GM20431 (cell line): ENCODE data around the gene USP5.
"Not testable (repeated sequence)": the region's sequence is repeated elsewhere in the genome, so short reads cannot be mapped to it uniquely, and the experiment has no call there.

Experiments
- in situ Hi-C: fragments of 300-500 bp; cut with MseI, MboI; formaldehyde crosslinking; loops from one replicate; pipeline ENCODE4 v1.15.0; 2020; ENCODE audit warnings: low sequenced_read_pairs; ENCODE audit not compliant: unreplicated experiment

USP5 gene

GRCh38 chr12:6860116-6860515, 8.2 kb downstream of the USP5 start:
- in situ Hi-C loops = no loop called here

GRCh38 chr12:6860942-6861341, 9.0 kb downstream of the USP5 start:
- in situ Hi-C loops = no loop called here

DNA sequence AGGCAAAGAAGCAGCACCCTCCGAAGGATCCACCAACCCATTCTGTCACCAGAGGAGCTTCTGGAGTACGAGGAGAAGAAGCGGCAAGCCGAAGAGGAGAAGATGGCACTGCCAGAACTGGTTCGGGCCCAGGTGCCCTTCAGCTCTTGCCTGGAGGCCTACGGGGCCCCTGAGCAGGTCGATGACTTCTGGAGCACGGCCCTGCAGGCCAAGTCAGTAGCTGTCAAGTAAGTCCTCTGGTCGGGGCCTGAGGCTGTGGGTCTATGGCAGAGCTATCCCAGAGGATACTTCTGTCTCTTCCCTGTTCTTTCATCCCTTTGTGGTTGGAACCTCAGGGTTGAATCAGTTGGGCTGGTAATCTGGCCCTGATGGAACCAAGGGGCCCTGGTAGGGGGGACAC, 9.4 kb downstream of the USP5 start:
- in situ Hi-C loops = no loop called here

DNA sequence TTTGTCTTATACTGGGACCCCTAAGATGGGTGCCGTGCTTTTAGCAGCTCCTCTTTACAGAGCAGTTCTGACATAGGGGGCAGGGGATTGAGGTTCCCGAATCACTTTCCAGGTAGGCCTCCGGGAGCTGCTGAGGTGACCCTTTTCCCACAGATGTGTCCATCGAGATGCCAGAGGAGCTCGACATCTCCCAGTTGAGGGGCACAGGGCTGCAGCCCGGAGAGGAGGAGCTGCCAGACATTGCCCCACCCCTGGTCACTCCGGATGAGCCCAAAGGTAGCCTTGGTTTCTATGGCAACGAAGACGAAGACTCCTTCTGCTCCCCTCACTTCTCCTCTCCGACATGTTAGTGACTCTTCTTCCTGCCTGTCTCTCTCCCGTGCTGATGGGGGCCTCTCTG, 11.1 kb downstream of the USP5 start:
- in situ Hi-C loops = no loop called here

DNA sequence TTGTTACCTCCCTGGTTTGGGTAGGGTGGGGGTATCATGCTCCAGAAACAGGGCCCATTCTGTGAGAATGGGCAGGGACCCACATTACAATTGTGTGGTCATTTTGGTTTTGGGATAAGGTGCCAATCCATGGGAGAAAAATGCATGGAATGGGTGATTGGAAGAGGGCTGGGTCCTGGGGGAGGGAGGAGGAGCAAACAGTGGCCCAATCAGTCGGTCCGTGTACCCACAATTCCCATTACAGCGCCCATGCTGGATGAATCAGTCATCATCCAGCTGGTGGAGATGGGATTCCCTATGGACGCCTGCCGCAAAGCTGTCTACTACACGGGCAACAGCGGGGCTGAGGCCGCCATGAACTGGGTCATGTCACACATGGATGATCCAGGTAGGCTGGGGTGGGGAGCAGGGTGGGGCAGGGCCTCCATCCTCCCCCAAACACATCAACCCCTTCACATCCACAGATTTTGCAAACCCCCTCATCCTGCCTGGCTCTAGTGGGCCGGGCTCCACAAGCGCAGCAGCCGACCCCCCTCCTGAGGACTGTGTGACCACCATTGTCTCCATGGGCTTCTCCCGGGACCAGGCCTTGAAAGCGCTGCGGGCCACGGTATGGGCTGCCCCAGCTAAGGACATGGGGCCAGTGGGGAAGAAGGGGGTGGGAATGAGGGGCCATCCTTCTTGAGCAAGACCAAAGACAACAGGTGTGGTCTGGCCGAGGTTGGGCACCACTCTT, 11.8 kb downstream of the USP5 start:
- in situ Hi-C loops = no loop called here

- in situ Hi-C loops = not testable (repeated sequence)
These were observed 13.4 kb downstream of the USP5 start for GRCh38 chr12:6865307-6865706.

- in situ Hi-C loops = no loop called here
These were observed 14.4 kb downstream of the USP5 start for GRCh38 chr12:6866163-6866919.

GRCh38 chr12:6866920-6867412, 15.0 kb downstream of the USP5 start:
- in situ Hi-C loops = no loop called here

GRCh38 chr12:6867413-6868210, 15.7 kb downstream of the USP5 start, which contains the start of gene TPI1:
TPI1 (plus strand) TSS chr12:6867531; CDS start chr12:6867567, 36 bp downstream.
- in situ Hi-C loops = no loop called here

GRCh38 chr12:6868211-6869048, 16.5 kb downstream of the USP5 start:
- in situ Hi-C loops = no loop called here

- in situ Hi-C loops = no loop called here
These were observed 17.4 kb downstream of the USP5 start for GRCh38 chr12:6869049-6870021.

DNA sequence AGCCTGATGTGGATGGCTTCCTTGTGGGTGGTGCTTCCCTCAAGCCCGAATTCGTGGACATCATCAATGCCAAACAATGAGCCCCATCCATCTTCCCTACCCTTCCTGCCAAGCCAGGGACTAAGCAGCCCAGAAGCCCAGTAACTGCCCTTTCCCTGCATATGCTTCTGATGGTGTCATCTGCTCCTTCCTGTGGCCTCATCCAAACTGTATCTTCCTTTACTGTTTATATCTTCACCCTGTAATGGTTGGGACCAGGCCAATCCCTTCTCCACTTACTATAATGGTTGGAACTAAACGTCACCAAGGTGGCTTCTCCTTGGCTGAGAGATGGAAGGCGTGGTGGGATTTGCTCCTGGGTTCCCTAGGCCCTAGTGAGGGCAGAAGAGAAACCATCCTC, 18.4 kb downstream of the USP5 start:
- in situ Hi-C loops = not testable (repeated sequence)

GRCh38 chr12:6871052-6871957, 19.4 kb downstream of the USP5 start:
- in situ Hi-C loops = no loop called here

DNA sequence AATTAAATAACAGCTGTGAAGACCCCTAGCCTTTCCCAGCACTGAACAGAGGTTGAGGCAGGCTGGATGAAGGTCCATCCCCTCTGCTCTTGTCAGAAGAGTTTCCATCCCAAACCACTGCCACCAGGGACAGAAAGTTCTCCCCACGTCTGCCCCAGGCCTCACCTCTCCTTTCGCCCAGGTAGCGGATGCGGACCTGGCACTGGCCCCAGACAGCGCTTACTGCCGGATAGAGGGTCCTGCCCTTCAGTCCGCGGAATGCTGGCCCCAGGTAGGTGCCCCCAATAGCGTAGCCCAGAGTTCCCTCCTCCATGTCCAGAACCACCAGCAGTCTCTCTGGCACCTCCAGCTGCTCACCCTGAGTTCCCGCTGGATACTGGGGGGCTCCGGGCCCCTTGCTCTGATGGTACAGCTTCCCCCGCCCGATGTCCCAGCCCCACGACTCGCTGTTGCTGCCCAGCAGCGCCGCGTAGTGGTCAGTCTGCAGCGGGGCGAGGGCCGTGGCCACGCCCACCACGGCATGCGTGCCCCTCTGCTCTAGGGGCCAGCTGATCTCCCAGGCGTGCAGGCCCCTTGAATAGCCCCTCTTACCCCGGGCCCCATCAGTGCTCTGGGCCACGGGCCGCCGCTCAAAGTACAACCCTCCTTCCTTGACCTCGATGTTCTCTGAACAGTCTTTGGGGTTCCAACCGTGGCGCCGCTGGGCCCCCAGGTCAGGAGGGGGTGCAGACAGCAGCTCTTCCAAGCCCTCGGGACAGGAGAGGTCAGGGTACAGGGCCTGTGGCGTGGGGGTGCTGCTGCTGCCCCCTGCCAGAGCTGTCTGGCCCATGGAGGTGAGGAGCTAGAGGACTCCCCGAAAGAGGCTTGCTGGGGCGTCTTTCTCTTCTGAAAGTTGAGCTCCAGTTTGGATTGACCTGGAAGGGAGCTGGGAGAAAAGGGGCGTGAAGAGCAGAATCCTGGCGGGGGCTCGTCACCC, 20.4 kb downstream of the USP5 start:
- in situ Hi-C loops = no loop called here

- in situ Hi-C loops = no loop called here
These were observed 21.4 kb downstream of the USP5 start, which contains the start of gene SPSB2 for GRCh38 chr12:6873094-6874014. SPSB2 (minus strand) TSS chr12:6873303; CDS start chr12:6872901, 402 bp downstream.
